Motor neuron (in vitro differentiated cells): ENCODE results near the gene OR5B2. TPM values are rescaled to one million over a fixed set of nuclear protein-coding genes. Genes with fewer than 3 reads are reported as not detected.

ENCODE experiments used
- ATAC-seq, 8 experiments: fragments of 200-7000 bp; cut with Tn5 transposase; replicated peaks in 6 of 8; 2 replicates each; pipeline ENCODE4 v1.8.0; 2021; ENCODE audit warnings: mild to moderate bottlenecking in 8 of 8, moderate library complexity in 8 of 8
- H3K27ac ChIP-seq, 2 donors: fragments of 250-450 bp; sonication (Bioruptor Pico); 2 replicates each; pipeline ENCODE4 v1.9.0; 2021; ENCODE audit warnings: antibody characterized with exemption in 2 of 2, mild to moderate bottlenecking in 2 of 2, moderate library complexity in 1 of 2
- H3K4me1 ChIP-seq, 2 donors: fragments of 250-450 bp; sonication (Bioruptor Pico); replicated peaks in 1 of 2; 2 replicates each; pipeline ENCODE4 v1.6.1; 2021; ENCODE audit warnings: antibody characterized with exemption in 2 of 2, mild to moderate bottlenecking in 2 of 2, moderate library complexity in 1 of 2
- H3K4me3 ChIP-seq, 5 donors: fragments of 250-450 bp; sonication (Bioruptor Pico); 2 replicates each; pipeline ENCODE4 v1.9.0; 2021; ENCODE audit warnings: antibody characterized with exemption in 5 of 5, mild to moderate bottlenecking in 5 of 5, moderate library complexity in 4 of 5
- WGBS, 10 experiments: fragments of 450-650 bp; shearing (Covaris generic); methylation state at CpG; one replicate each; pipeline ENCODE4 v1.0.0; 2022; 5-methylcytosine and 5-hydroxymethylcytosine counted together
- in situ Hi-C, 9 experiments: fragments of 400-800 bp; cut with MboI; loops; one replicate each; pipeline ENCODE4 v1.15.0; 2021; ENCODE audit warnings: low sequenced_read_pairs in 9 of 9, low pct_unique_long_range_greater_than_20kb in 2 of 9; ENCODE audit not compliant: unreplicated experiment in 9 of 9
- total RNA-seq, 8 experiments: library from RNA; unstranded; fragments of 300-600 nt; gene quantifications; 2 replicates each; pipeline versions ENCODE4 v1.2.3 to v1.2.4, GENCODE V29; 2022

Gene OR5B2
- total RNA-seq, 8 experiments from 2014 or later: 0.08 to 0.71 TPM; not detected in 6

DNA sequence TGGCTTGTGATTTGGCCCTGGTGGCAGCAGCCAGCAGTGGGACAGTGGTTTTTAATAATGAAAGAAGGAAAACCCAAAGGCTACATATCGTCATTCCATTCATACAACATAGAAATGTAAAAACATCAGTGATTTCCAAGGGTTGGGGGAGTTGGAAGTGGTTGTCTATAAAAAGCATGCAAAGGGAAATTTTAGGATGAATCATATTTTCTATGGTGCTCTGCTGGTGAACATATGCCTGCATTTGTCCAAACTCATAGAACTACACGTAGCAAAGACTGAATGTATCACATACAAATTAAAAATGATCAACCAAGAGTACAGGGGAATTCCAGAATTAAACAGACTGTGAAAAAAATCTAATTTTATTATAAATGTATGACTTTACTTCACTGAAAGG, 32.3 kb downstream of the OR5B2 start:
- no peak overlapping the region for H3K4me3 ChIP-seq
- ATAC-seq: no peak
- no peak overlapping the region for H3K27ac ChIP-seq
- 20 to 100% (median 80%) methylated on average over 1 to 2 of the region's 2 CpGs; no CpG with 5 or more reads in 1 of the 10 experiments for WGBS, 10 experiments
- no peaks in the 10 kb centered on the region for H3K4me1 ChIP-seq
- in situ Hi-C loops: no loop called here

DNA sequence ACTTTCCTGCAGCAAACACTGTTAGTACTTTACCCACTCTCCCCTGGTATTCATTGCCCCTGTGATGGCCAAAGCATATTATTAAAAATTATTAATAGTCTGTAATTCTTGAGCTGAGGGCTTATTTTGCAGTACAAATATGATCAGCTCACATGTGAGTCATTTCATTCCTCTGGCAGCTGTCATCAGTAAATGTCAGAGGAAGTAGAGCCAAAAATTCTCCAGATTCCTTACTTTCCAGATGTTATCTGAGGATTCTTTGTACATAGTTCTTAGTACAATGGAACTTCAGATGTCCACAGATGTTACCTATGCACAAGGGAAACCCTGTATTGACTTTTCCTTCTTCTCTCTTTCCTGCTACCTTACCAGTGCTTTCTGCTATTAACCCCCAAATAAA, 33.7 kb downstream of the OR5B2 start:
- ATAC-seq: peak in 2 of 8 experiments; percentile 42 to 49
- in situ Hi-C loops: no loop called here
- H3K27ac ChIP-seq: no peak overlapping the region
- no peaks in the 10 kb centered on the region for H3K4me1 ChIP-seq
- H3K4me3 ChIP-seq: no peak overlapping the region

DNA sequence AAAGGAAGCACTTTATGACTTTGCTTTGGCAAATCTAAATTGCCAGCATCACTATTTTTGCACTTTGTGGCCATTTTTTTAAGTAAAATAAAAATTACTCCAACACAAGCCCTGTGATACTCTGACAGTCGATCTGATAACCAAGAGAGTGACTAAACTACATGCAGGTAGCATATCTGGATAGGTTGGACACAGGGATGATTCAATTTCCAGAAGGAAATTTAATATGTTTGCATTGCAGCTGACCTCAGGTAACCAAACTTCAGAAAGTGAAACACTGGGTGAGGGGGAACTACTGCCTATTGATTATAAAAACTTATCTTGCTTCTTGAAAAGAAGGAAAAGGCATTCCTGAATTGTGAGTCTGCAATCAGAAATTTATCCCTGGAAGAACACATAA, 35.2 kb downstream of the OR5B2 start:
- no peak overlapping the region for H3K27ac ChIP-seq
- 0 to 25% (median 0%) methylated on average over 1 of the region's 1 CpG; no CpG with 5 or more reads in 1 of the 10 experiments for WGBS, 10 experiments
- no peaks in the 10 kb centered on the region for H3K4me1 ChIP-seq
- in situ Hi-C loops: no loop called here
- H3K4me3 ChIP-seq: no peak overlapping the region
- no peak for ATAC-seq

DNA sequence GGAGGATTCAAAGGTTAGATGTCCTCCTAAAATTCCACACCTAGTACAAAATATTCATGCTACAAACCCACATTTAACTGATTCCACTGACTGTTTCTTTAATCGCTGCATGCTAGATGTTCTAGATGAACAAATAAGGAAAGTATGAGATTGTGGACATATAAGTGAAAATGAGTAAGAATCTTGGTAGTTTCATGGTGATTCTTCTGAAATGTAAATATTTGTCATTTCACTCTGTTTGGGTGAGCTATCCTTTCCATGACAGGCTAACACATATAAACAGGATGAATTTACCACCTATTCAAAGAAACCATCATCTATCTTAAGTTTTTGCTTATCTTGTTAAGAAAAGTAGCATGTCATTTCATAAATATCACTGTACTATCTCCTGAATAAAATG, 36.0 kb downstream of the OR5B2 start:
- no peaks in the 10 kb centered on the region for H3K4me1 ChIP-seq
- WGBS, 10 experiments: 29 to 100% (median 100%) methylated on average over 1 of the region's 1 CpG; no CpG with 5 or more reads in 3 of the 10 experiments
- no peak overlapping the region for H3K27ac ChIP-seq
- H3K4me3 ChIP-seq: no peak overlapping the region
- ATAC-seq: no peak
- in situ Hi-C loops: no loop called here

GRCh38 chr11:58390551-58391063, 37.3 kb downstream of the OR5B2 start:
- WGBS, 10 experiments: 77% methylated on average over 11 of the region's 18 CpGs; no CpG with 5 or more reads in 9 of the 10 experiments
- Histone ChIP-seq H3K4me1 (no peaks in the 10 kb centered on the region), H3K4me3 (no peak overlapping the region), H3K27ac (no peak overlapping the region)
- no peak for ATAC-seq
- in situ Hi-C loops: no loop called here

Other genes with a start within 250 kb of the OR5B2 start
- gene OR9Q2, start 239.1 kb downstream of the OR5B2 start, total RNA-seq: under 1 TPM in 2 of 8 experiments, not detected in 6; 0.14 to 0.19 TPM
- under 1 TPM in 2 of 8 experiments, not detected in 6; 0.37 to 0.66 TPM for gene OR1S2, start 224.0 kb downstream of the OR5B2 start, total RNA-seq
- gene OR1S1, start 215.4 kb downstream of the OR5B2 start, total RNA-seq: under 1 TPM in 1 of 8 experiments, not detected in 7; 0.71 TPM
- 1 to 10 TPM in 1 of 8 experiments, not detected in 7; 1.1 TPM for gene OR10Q1, start 199.2 kb downstream of the OR5B2 start, total RNA-seq
- under 1 TPM in 1 of 8 experiments, not detected in 7; 0.28 TPM for gene OR10W1, start 159.9 kb downstream of the OR5B2 start, total RNA-seq
- under 1 TPM in 1 of 8 experiments, not detected in 7; 0.52 TPM for gene OR5B17, start 69.1 kb downstream of the OR5B2 start, total RNA-seq
- not detected for gene OR5B3, start 21.2 kb downstream of the OR5B2 start, total RNA-seq
- under 1 TPM in 1 of 8 experiments, not detected in 7; 0.28 TPM for gene OR5B12, start 14.1 kb upstream of the OR5B2 start, total RNA-seq
- gene OR5B21, start 80.0 kb upstream of the OR5B2 start, total RNA-seq: 1 to 10 TPM in 1 of 8 experiments, under 1 TPM in 3, not detected in 4; 0.32 to 1.1 (median 0.41) TPM
- gene LPXN, start 147.7 kb upstream of the OR5B2 start, total RNA-seq: 1 to 10 TPM; 2.4 to 10.0 (median 5.9) TPM
- 10 to 100 TPM; 24.5 to 68.7 (median 45.2) TPM for gene ZFP91, start 150.9 kb upstream of the OR5B2 start, total RNA-seq
- gene CNTF, start 194.5 kb upstream of the OR5B2 start, total RNA-seq: 1 to 10 TPM in 6 of 8 experiments, under 1 TPM in 2; 0.60 to 4.8 (median 1.3) TPM